HG03108 (cell line): ENCODE results near the gene IFT122.
"Not testable (repeated sequence)": the region's sequence is repeated elsewhere in the genome, so short reads cannot be mapped to it uniquely, and the experiment has no call there.

Experiments
- ATAC-seq: cut with Tn5 transposase; IDR thresholded peaks from one replicate; pipeline ENCODE4 v1.9.1; 2021; ENCODE audit warnings: moderate library complexity; ENCODE audit not compliant: unreplicated experiment

IFT122 gene

DNA sequence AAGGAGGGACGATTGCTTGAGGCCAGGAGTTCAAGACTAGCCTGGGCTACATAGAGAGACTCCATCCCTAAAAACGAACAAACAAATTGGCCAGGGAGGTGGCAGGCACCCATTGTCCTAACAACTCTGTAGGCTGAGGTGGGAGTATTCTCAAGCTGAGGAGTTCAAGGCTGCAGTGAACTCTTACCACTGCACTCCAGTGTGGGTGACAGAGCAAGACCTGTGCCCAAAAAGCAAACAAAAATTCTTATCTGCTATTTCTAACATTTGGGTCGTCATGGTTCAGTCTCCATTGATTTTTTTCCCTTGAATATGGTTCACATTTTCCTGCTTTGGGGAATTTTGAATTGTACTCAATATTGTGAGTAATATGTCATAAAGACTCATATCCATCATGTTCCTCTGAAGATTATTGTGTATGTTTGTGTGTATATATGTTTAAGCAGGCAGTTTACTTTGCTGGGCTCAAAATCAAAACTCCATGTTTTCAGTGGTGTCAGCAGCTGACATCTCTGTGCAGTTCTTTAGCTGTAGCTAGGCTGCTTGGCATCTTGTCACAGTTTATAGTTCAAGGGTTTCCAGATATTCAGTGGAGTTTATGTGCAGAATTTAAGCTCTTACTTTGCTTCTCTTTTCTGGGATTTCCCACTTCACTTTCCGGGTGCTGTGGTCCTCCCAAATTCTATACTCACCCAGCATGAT, 33.2 kb downstream of the IFT122 start:
- ATAC-seq: no peak

DNA sequence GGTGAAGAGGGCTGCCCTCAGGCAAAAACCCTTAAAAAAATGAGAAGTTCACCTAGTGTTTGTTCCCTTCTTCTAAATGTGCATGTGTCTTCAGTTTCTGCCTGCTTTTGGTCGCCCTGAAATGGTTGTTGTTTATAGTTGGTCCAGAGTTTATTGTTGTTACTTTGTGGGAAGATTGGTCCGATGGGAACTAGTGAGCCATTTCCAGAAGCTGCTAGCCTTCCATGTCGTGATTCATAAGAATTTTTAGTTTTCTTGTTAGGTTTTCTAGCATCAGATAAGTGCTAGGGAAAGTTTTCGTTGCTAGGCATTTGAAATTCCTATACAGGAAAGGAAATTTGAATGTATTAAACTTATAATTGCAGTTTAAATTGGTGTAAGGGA, 33.7 kb downstream of the IFT122 start:
- ATAC-seq: no peak

DNA sequence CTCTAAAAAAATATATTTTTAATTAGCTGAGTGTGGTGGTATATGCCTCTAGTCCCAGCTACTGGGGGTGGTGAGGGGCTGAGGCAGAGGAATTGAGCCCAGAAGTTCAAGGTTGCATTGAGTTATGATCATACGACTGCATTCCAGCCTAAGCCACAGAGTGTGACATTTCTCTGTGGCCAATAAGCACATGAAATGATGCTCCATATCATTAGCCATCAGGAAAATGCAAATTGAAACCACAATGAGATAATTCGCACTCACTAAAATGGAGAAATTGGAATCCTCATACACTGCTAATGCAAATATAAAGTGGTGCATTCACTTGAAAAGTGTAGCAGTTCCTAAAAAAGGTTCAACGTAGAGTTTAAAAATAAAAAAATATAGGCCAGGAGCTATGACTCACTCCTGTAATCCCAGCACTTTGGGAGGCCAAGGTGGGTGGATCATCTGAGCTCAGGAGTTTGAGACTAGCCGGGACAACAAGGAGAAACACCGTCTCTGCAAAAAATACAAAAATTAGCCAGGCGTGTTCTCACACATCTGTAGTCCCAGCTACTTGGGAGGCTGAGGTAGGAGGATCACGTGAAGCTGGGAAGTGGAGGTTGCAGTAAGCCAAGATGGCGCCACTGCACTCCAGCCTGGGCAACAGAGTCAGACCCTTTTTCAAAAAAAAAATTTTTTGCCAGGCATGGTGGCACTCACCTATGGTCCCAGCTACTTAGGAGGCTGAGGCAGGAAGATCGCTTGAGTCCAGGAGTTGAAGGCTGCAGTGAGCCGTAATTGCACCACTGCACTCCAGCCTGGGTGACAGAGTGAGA, 35.2 kb downstream of the IFT122 start:
- ATAC-seq: no peak

DNA sequence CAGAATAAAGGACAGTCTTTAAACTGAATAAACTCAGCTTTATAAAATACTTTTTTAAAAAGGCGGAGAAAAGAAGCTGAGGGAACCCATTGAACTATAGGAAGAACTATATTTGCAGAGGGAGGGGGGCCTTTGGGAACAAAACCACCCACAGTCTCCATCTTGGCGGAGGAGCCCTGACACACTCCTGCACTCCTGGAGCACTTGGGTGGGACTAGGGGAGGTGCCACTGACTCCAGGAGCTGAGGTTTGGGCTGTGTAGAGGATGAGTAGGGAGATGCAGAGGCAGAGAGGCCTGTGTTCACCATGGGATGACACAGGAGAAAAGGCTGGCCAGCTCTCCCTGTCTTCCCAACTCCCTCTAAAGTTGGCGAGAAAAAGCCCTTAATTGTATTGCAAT, 35.8 kb downstream of the IFT122 start:
- ATAC-seq: no peak

DNA sequence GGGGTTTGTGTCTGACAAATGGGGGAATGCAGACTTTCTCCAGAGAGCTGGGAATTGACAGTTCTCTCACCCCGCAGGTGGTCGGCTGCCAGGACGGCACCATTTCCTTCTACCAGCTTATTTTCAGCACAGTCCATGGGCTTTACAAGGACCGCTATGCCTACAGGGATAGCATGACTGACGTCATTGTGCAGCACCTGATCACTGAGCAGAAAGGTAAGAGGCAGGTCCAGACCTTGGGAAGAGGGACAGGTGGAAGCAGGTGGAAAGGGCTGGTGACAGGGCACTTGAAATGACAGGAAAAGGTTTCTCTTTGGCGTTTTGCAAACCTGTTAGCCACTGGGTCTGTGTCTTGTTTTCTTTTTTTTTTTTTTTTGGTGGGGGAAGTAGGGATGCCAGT, 36.6 kb downstream of the IFT122 start:
- no peak for ATAC-seq

DNA sequence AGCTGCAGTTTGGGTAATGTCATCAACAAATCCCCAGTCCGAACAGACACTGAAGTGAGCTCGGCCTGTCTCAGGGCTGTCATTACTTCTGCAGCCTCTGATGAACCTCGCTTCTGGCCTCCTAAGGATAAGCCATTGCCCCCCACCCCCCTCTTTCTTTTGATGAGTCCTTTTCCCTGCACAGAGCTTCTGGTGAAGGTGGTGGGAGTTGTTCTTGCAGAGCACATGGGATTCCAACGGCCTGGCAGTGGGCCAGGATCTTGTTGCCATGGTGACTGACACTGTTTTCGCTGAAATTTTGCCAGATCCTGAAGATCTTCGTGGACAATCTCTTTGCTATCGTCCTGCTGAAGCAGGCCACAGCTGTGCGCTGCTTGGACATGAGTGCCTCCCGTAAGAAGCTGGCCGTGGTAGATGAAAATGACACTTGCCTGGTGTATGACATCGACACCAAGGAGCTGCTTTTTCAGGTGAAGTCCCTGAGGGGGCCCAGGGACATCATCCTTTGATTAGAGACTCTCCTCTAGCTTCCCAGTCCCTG, 41.3 kb downstream of the IFT122 start:
- not testable (repeated sequence) for ATAC-seq

DNA sequence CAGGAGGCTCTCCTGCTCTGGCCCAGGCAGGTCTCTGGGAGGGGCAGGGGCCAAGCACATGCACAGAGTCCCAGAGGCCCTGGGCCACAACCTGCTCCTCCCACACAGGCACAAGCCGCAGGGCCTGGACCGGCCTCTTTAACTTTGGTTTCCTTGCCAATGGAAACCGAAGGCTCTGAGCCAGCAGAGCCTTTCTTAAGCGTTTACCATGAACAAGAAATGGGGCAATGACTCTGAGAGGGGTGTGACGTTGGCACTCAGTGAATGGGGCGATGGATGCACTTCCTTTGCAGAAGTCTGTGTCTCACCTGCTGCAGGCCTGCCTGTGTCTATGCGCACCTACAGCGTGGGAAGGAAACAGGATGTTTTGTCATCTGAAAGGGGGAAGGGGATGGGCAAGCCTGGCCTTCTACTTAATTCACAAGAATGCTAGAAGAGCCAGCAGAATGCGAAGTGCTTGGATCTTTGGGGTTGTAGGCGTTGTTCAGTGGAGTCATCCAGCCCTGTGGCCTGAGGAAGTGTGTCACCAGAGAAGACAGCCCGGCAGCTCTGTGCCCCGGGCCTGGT, 41.8 kb downstream of the IFT122 start:
- ATAC-seq: no peak

DNA sequence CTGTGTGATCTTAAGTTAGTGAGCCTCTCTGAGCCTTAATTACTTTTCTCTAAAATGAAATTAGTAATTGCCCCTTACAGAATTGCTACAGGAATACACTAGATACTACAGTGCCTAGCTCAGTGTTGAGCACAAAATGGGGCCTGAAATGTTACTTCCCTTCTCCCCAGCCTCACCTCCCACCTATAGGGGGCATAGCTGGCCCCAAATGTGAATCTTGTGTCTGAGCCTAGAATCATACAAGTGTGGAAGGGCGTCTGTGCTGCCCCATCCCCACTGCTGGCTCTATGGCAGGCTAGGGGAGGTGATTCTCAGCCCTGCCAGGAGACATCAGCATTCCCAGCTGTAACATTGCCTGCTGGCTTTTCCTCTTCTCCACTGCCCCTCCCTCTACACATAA, 42.7 kb downstream of the IFT122 start:
- no peak for ATAC-seq

DNA sequence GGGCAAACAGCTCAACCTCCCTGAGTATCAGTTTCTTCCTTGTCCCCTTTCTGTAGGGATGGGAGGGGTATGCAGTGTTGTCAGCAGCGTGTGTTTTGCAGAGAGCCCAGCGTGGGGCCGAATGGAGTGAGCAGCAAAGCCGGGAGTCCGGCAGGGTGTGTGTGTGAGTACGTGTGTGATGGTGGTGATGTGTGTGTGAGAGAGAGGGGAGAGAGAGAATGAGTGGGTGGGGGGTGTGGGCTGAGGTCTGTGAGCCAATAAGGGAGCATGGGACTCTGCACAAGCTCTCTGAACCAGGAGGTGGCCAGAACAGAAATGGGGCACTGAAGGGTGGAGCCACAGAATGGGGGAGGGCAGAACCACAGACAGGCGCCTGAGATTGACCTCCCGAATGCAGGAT, 43.8 kb downstream of the IFT122 start:
- ATAC-seq: no peak

DNA sequence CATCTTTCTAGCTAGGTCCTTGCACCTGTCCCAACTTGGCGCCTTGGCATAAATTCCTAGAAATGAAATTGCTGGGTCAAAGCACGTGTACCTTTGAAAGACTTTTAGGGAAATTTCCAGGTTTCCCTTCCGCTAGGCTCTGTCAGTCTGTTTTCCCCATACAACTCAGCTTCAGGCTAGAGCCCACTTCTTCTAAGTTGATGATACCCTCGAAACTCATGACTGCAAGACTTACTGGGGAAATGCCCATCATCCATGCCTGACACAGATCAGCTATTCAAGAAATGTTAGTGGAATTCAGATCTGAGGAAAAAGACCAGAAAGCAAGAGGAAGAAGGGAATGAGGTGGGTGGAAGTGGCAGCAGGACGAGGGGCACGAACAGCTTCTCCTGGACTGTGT, 45.1 kb downstream of the IFT122 start:
- not testable (repeated sequence) for ATAC-seq

DNA sequence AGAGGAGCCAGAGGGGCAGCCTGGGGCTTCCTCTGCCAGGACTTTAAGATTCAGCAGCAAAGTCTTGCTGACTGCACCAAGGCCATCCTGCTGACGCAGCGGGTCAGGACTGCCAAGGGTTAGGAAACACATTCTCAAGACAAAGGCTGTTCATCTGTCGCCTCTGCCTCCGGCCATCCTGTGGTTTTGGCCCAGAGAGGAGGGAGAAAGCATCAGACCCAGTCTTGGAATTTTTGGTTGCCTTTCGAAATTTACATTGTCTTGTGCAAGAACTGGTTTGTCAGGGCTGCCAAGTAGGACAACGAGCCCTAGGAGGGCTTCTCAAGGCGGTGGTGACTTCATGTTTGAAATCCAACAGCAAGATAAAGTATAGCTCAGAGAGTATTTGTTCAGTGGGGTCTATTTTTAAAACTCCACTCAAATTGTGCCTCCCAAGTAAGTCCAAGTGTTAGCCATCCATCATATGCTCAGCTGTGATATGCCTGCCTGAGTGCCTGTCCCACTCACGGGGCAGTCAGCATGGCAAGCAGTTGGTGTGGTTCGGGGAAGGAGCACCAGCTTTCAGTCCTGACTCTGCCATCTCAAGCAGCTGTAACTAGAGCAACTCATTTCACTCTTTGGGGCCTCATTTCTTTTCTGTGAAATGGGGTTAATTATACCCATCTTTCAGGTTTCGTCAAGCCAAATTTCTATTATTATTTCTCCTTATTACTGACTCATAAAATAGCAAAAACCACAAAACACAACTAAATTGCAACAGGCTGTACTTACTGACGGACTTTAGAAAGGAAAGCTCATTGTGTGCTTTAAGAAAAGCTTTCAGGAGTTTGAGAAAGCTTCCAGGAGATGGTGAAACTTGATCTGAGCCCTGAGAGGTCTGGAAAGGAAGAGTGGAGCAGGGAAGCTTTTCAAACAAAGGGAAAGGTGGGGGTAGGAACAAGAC, 46.0 kb downstream of the IFT122 start:
- ATAC-seq: no peak

DNA sequence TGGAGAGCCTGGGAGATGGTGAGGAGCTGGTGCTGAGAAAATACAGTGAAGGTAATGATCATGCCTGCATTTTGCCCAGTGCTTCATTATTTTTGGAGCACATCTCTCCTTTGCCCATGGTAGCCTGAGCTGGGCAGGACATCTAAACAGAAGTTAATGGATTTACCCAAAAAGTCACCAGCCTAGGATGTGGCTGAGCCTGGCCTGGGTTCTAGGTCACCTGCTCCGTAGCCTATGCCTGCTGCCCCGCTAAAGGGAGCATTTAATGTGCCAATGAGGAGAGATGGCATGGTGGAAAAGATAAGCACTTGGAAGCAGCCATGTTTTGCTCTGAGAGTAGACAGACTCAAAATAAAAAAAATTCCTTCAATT, 46.6 kb downstream of the IFT122 start:
- no peak for ATAC-seq

DNA sequence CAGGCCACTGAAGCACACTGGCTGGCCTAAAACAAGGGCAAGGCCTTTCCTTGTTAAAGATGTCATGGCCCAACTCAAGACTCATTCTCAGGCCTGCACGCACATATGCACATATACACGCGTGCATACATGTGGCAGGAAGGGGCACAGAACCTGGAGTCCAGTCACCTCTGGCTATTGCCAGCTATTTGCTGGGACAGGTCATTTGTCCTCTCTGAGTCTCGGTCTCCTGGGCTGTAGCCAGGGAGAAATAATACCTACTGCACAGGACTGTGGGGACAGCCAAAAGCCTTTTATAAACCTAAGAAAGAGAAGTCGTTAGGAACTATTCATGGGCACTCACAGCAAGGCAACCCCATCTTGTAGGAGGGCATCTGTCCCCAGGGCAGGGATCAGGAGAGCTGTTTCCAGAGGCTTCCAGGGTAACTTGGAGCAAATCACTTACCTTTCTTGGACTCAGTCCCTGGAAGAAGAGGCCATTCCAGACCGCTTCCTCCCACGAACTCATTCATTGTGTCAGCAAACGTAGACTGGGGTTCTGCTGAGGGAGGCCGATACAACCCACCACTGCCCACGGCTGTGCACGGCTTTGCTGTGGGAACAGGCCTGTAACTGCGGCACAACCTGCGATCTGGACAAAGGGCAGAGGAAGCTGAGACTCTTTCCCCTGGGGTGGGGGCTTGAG, 47.3 kb downstream of the IFT122 start:
- ATAC-seq: no peak

DNA sequence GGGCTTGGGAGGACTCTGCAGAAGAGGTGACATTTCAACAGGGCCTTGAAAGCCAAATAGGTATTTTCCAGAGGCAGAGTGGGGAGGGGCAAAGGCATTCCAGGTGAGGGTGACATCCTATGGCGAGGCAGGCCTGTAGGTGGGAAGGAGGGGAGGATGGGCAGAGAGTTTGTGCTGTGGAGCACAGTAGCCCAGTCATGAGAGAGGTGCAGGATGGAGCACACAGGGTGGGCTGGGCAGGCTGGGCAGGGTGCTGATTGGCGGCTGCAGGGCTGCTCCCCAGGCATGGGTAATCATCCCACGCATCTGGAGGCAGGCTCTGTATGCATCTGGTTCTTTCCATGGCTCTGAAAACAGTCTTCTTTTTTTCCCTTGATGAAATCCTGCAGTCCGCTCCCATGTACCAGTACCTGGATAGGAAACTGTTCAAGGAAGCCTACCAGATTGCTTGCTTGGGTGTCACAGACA, 47.9 kb downstream of the IFT122 start:
- ATAC-seq: not testable (repeated sequence)

DNA sequence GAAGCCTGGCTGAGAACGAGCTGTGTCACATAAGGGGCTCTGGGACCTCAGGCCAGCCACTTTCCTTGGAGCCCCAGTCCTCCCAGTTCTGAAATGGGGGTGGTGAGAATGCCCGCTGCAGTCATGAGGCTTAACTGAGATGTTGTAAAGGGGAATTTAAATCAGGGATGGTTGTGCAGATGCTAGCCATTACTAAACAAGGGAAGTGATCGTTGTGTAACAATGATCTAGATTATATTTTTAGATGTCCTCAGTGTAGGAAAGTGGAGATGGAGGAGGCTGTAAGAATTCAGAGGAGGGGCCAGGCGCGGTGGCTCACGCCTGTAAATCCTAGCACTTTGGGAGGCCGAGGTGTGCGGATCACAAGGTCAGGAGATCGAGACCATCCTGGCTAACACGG, 49.2 kb downstream of the IFT122 start:
- not testable (repeated sequence) for ATAC-seq

DNA sequence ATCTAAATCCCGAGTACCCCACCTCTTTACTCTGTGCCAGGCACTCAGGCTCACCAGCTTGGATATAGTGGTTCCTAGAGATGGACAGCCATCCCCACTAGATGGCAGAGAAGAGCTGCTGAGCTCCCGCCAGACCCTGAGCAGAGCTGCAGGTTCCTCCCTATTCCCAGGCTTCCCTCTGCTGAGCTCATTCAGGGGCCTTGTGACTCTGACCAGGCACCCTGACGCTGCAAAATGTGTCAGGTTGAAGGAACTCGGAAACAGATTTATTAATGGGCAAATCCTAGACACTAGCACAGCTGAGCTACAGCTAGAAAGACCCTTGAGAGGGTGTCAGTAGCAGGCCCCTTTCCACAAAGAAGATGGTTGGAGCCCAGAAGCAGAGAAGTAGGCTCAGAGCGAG, 50.2 kb downstream of the IFT122 start:
- peak; percentile 61 for ATAC-seq

DNA sequence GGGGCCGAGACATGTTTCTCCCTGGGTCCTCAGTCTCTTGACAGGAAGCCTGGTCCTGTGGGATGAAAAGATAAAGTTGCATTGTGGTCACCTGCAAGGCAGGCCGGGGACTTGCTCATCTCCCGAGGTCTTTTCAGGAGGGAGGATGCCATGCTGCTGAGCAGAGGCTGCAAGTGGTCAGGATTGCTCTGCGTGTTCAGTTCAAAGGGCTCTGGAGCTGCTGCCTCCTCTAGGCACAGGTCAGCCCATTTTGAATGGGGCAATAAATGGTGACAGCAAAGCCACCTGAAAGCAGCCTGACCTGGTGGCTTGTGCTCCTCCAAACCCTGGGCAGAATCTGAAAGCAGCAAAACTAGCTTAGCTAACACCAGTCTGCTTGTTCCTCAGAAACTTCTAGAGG, 51.1 kb downstream of the IFT122 start:
- not testable (repeated sequence) for ATAC-seq

DNA sequence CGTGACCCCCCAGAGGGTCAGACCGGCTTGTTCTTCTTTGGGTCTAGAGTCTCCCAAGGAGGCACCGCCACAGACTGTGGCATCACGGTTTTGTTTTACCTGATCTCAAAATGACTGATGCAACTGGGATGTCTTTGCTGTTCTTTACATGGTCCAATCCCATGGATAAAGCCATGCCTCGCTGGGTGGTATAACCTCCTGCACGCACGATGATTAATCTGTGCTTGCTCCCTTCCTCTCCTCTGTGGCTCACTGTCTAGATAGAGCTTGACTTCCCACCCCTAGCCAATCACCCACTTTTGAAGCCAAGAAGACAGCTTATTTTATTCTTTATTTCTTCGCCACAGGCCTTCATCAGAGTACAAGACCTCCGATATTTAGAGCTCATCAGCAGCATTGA, 51.8 kb downstream of the IFT122 start:
- ATAC-seq: no peak

DNA sequence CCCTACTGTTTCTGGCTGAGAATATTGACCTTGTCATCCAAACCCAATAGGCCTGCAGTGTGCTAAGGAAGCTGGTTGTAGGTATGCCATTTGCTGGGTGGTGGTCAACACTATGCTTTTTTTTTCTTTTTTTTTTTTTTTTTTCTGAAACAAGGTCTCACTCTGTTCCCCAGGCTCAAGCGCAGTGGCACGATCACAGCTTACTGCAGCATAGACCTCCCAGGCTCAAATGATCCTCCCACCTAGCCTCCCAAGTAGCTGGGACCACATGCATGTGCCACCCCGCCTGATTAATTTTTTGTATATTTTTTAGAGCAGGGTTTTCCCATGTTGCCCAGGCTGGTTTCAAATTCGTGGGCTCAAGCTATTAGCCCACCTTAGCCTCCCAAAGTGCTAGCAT, 52.7 kb downstream of the IFT122 start:
- no peak for ATAC-seq

DNA sequence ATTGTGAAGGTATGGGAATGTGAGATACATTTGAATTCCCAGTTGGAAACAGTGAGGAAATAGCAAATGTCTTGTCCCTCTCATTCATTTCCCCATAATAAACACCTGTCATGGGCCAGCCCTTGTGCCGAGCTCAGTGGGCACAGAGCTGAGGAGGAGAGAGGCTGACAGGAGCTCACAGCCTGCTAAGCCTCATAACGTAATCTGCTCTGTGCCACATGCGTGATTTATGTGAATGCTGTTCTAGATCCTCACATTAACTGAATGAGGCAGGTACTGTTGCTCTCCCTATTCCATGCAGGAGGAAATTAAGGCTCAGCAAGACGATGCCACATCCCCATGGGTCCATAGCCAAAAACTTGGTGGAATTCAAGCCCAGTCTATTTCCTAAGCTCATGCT, 53.2 kb downstream of the IFT122 start:
- no peak for ATAC-seq
